Measurements from ENCODE around the gene SCAMP2.

GRCh38 chr15:74833376-74834107 is 39.6 kb downstream of the SCAMP2 start:
- no peak for TF ChIP-seq CTCF (conservative IDR thresholded peaks at IDR 0.05 in 1 of 2, IDR thresholded peaks at IDR 0.05 in 1 of 2; ENCODE audit: extremely low read depth in 1 of 2, insufficient read depth in 1 of 2, low read depth in 1 of 2, low read length in 2 of 2)
- no peak for TF ChIP-seq EZH2 (IDR thresholded peaks at IDR 0.05; ENCODE audit: borderline replicate concordance, low read length)
